GM12878 (cell line): ENCODE measurements around the gene LCMT1. TPM values are rescaled to one million over a fixed set of nuclear protein-coding genes. Genes with fewer than 3 reads are reported as not detected.

Experiments
- CBX5 ChIP-seq: sonication (generic); IDR thresholded peaks from 2 replicates; pipeline ENCODE4 v1.6.1; 2016; ENCODE audit warnings: low read depth, moderate library complexity, mild to moderate bottlenecking, inconsistent platforms
- DPF2 ChIP-seq: fragments of 450-650 bp; IDR thresholded peaks from 2 replicates; pipeline ENCODE4 v1.6.1; 2017; ENCODE audit warnings: mild to moderate bottlenecking
- EZH2 ChIP-seq: IDR thresholded peaks from 2 replicates; pipeline ENCODE4 v1.6.1; 2012; ENCODE audit warnings: low read depth, mild to moderate bottlenecking, control low read depth, inconsistent platforms, low read length, borderline replicate concordance; ENCODE audit not compliant: control insufficient read depth
- GABPA ChIP-seq: IDR thresholded peaks from 2 replicates; pipeline ENCODE4 v1.6.1; 2014; ENCODE audit warnings: antibody characterized with exemption, low read depth, mild to moderate bottlenecking, inconsistent platforms
- JUNB ChIP-seq: IDR thresholded peaks from 2 replicates; pipeline ENCODE4 v1.6.1; 2016; ENCODE audit warnings: antibody characterized with exemption, mild to moderate bottlenecking
- NR2C2 ChIP-seq: IDR thresholded peaks from 2 replicates; pipeline ENCODE4 v1.6.1; 2011; ENCODE audit warnings: borderline replicate concordance, low read depth; ENCODE audit not compliant: control insufficient read depth, insufficient read length
- SPI1 ChIP-seq: IDR thresholded peaks from 2 replicates; pipeline ENCODE4 v1.6.1; 2011; ENCODE audit warnings: low read depth, mild to moderate bottlenecking, low read length, moderate library complexity, borderline replicate concordance; ENCODE audit not compliant: insufficient read depth
- SUZ12 ChIP-seq: fragments of 200-600 bp; sonication (generic); IDR thresholded peaks from one replicate; pipeline ENCODE4 v1.6.1; 2018; ENCODE audit warnings: antibody characterized with exemption, mild to moderate bottlenecking; ENCODE audit not compliant: unreplicated experiment
- TBL1XR1 ChIP-seq: IDR thresholded peaks from 2 replicates; pipeline ENCODE4 v1.6.1; 2012; ENCODE audit warnings: low read depth, low read length, improper control_type of control experiment
- TCF3 ChIP-seq: IDR thresholded peaks from 2 replicates; pipeline ENCODE4 v1.6.1; 2012; ENCODE audit warnings: low read depth, mild to moderate bottlenecking, low read length, borderline replicate concordance; ENCODE audit not compliant: insufficient read depth
- ZSCAN29 ChIP-seq: fragments of 450-650 bp; IDR thresholded peaks from 2 replicates; pipeline ENCODE4 v1.6.1; 2017; ENCODE audit warnings: mild to moderate bottlenecking, moderate library complexity
- polyA plus RNA-seq, 11 experiments: library from polyadenylated mRNA; depleted of rRNA in 4 of 11; unstranded in 6 of 11; stranded (reverse) in 5 of 11; fragments of >200 nt; fragmentation: Nextera tagmentation in 4 of 11; fragmentation: Illumina TruSeq in 1 of 11; extraction: Ambion mirVana in 4 of 11; extraction: Trizol in 1 of 11; gene quantifications; 1 replicate in 1 of 11; 2 replicates in 10 of 11; pipeline versions ENCODE4 v1.2.1 to v1.2.3, GENCODE V29; 2011 to 2016; ENCODE audit warnings: inconsistent platforms in 2 of 11, missing spikeins in 2 of 11, low read depth in 1 of 11
- total RNA-seq, 4 experiments: library from RNA; depleted of rRNA in 3 of 4; stranded (reverse); fragments of >200 nt in 3 of 4; fragmentation: Illumina TruSeq in 1 of 4; extraction: Trizol in 1 of 4; gene quantifications; 2 replicates each; pipeline versions ENCODE4 v1.2.1 to v1.2.3, GENCODE V29; 2013 to 2021
- TF ChIP-seq, protein P1 (sequence below): IDR thresholded peaks from 2 replicates; pipeline ENCODE4 v1.6.1; 2012; ENCODE audit warnings: low read depth, low read length, improper control_type of control experiment
- TF ChIP-seq, protein P2 (sequence below): fragments of 450-650 bp; IDR thresholded peaks from 2 replicates; pipeline ENCODE4 v1.6.1; 2017; ENCODE audit warnings: borderline replicate concordance
- TF ChIP-seq, protein P3 (sequence below): fragments of 150-350 bp; IDR thresholded peaks from 2 replicates; pipeline ENCODE4 v1.6.1; 2016; ENCODE audit warnings: low read depth, low read length
- TF ChIP-seq, protein P4 (sequence below): IDR thresholded peaks from 2 replicates; pipeline ENCODE4 v1.6.1; 2011; ENCODE audit warnings: low read depth, mild to moderate bottlenecking, low read length, moderate library complexity, borderline replicate concordance; ENCODE audit errors: extremely low read depth
- TF ChIP-seq, protein P5 (sequence below): fragments of 450-650 bp; IDR thresholded peaks from 2 replicates; pipeline ENCODE4 v1.6.1; 2017; ENCODE audit warnings: mild to moderate bottlenecking, moderate library complexity
- TF ChIP-seq, protein P6 (sequence below): fragments of 450-650 bp; IDR thresholded peaks from 2 replicates; pipeline ENCODE4 v1.6.1; 2017; ENCODE audit warnings: mild to moderate bottlenecking

The LCMT1 gene
- total and polyA plus RNA-seq, 10 of the 15 experiments (the other 5 are each of a cell fraction or from before 2014, with no cell fraction given): 19.7 to 51.2 (median 32.6) TPM

DNA sequence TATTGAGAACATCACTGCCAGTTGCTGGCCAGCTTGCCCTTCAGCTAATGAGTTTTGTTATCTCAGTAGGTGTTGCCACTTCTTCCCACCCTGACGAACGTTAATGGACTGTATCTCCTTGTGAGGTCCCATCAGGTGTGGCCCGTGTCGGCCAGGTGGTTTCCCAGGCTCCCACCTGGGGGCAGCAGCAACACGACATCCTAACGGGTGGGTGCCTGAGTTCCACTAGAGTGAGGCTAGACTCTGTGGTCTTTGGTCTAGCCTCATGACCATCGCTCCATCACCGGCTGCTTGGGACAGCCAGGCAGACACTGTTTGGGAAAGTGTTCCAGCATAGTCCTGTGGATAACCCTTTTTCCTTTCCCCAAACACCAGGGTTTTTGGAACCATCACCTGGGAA, 45.6 kb upstream of the LCMT1 start (continued):
- no peak for TF ChIP-seq EZH2
- TF ChIP-seq TCF3: peak; percentile 48; the same call in 1 of the 2 replicates
- no peak for TF ChIP-seq SPI1
- TF ChIP-seq, protein P1, sequence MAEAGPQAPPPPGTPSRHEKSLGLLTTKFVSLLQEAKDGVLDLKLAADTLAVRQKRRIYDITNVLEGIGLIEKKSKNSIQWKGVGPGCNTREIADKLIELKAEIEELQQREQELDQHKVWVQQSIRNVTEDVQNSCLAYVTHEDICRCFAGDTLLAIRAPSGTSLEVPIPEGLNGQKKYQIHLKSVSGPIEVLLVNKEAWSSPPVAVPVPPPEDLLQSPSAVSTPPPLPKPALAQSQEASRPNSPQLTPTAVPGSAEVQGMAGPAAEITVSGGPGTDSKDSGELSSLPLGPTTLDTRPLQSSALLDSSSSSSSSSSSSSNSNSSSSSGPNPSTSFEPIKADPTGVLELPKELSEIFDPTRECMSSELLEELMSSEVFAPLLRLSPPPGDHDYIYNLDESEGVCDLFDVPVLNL: no peak
- no peak for TF ChIP-seq TBL1XR1
- TF ChIP-seq NR2C2: no peak
- no peak for TF ChIP-seq JUNB
- TF ChIP-seq SUZ12: no peak
- 0 out of 2 replicates have a peak, but pooled peaks have one; percentile 9 for TF ChIP-seq DPF2
- TF ChIP-seq, protein P2, sequence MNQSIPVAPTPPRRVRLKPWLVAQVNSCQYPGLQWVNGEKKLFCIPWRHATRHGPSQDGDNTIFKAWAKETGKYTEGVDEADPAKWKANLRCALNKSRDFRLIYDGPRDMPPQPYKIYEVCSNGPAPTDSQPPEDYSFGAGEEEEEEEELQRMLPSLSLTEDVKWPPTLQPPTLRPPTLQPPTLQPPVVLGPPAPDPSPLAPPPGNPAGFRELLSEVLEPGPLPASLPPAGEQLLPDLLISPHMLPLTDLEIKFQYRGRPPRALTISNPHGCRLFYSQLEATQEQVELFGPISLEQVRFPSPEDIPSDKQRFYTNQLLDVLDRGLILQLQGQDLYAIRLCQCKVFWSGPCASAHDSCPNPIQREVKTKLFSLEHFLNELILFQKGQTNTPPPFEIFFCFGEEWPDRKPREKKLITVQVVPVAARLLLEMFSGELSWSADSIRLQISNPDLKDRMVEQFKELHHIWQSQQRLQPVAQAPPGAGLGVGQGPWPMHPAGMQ: no peak
- no peak for TF ChIP-seq GABPA
- TF ChIP-seq, protein P3, sequence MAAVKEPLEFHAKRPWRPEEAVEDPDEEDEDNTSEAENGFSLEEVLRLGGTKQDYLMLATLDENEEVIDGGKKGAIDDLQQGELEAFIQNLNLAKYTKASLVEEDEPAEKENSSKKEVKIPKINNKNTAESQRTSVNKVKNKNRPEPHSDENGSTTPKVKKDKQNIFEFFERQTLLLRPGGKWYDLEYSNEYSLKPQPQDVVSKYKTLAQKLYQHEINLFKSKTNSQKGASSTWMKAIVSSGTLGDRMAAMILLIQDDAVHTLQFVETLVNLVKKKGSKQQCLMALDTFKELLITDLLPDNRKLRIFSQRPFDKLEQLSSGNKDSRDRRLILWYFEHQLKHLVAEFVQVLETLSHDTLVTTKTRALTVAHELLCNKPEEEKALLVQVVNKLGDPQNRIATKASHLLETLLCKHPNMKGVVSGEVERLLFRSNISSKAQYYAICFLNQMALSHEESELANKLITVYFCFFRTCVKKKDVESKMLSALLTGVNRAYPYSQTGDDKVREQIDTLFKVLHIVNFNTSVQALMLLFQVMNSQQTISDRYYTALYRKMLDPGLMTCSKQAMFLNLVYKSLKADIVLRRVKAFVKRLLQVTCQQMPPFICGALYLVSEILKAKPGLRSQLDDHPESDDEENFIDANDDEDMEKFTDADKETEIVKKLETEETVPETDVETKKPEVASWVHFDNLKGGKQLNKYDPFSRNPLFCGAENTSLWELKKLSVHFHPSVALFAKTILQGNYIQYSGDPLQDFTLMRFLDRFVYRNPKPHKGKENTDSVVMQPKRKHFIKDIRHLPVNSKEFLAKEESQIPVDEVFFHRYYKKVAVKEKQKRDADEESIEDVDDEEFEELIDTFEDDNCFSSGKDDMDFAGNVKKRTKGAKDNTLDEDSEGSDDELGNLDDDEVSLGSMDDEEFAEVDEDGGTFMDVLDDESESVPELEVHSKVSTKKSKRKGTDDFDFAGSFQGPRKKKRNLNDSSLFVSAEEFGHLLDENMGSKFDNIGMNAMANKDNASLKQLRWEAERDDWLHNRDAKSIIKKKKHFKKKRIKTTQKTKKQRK: no peak
- TF ChIP-seq, protein P4, sequence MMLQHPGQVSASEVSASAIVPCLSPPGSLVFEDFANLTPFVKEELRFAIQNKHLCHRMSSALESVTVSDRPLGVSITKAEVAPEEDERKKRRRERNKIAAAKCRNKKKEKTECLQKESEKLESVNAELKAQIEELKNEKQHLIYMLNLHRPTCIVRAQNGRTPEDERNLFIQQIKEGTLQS: no peak
- no peak for TF ChIP-seq CBX5
- TF ChIP-seq ZSCAN29: no peak
- TF ChIP-seq, protein P5, sequence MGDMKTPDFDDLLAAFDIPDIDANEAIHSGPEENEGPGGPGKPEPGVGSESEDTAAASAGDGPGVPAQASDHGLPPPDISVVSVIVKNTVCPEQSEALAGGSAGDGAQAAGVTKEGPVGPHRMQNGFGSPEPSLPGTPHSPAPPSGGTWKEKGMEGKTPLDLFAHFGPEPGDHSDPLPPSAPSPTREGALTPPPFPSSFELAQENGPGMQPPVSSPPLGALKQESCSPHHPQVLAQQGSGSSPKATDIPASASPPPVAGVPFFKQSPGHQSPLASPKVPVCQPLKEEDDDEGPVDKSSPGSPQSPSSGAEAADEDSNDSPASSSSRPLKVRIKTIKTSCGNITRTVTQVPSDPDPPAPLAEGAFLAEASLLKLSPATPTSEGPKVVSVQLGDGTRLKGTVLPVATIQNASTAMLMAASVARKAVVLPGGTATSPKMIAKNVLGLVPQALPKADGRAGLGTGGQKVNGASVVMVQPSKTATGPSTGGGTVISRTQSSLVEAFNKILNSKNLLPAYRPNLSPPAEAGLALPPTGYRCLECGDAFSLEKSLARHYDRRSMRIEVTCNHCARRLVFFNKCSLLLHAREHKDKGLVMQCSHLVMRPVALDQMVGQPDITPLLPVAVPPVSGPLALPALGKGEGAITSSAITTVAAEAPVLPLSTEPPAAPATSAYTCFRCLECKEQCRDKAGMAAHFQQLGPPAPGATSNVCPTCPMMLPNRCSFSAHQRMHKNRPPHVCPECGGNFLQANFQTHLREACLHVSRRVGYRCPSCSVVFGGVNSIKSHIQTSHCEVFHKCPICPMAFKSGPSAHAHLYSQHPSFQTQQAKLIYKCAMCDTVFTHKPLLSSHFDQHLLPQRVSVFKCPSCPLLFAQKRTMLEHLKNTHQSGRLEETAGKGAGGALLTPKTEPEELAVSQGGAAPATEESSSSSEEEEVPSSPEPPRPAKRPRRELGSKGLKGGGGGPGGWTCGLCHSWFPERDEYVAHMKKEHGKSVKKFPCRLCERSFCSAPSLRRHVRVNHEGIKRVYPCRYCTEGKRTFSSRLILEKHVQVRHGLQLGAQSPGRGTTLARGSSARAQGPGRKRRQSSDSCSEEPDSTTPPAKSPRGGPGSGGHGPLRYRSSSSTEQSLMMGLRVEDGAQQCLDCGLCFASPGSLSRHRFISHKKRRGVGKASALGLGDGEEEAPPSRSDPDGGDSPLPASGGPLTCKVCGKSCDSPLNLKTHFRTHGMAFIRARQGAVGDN: no peak
- TF ChIP-seq, protein P6, sequence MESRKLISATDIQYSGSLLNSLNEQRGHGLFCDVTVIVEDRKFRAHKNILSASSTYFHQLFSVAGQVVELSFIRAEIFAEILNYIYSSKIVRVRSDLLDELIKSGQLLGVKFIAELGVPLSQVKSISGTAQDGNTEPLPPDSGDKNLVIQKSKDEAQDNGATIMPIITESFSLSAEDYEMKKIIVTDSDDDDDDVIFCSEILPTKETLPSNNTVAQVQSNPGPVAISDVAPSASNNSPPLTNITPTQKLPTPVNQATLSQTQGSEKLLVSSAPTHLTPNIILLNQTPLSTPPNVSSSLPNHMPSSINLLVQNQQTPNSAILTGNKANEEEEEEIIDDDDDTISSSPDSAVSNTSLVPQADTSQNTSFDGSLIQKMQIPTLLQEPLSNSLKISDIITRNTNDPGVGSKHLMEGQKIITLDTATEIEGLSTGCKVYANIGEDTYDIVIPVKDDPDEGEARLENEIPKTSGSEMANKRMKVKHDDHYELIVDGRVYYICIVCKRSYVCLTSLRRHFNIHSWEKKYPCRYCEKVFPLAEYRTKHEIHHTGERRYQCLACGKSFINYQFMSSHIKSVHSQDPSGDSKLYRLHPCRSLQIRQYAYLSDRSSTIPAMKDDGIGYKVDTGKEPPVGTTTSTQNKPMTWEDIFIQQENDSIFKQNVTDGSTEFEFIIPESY: no peak
